Naive thymus-derived CD8-positive, alpha-beta T cell (primary cell): ENCODE measurements around the gene COL4A1. TPM values are rescaled to one million over a fixed set of nuclear protein-coding genes. Genes with fewer than 3 reads are reported as not detected.
A peak's percentile ranks its signal among the peaks of the same experiment; 100 is the strongest.
"Not testable (repeated sequence)": the region's sequence is repeated elsewhere in the genome, so short reads cannot be mapped to it uniquely, and the experiment has no call there.

ENCODE experiments used
- ATAC-seq, 2 donors: fragments of 150-1000 bp; cut with Tn5 transposase in 1 of 2; sonication (Bioruptor Pico), chemical (Tn5 transposase) in 1 of 2; 1 replicate in 1 of 2; 2 replicates in 1 of 2; pipeline ENCODE4 v1.10.0; 2021; ENCODE audit warnings: mild to moderate bottlenecking in 2 of 2, moderate library complexity in 2 of 2
- POLR2A ChIA-PET: fragments of 350-600 bp; sonication (Branson Sonifier 250); formaldehyde crosslinking; loops from one replicate; lab custom pipeline; 2021; ENCODE audit warnings: antibody characterized with exemption; lab: Charles Lee
- DNase-seq, 10 donors: peaks; one replicate each; pipeline versions ENCODE4 v3.0.0 to v3.0.0-alpha.2; 2020 to 2022
- H3K27ac Mint-ChIP-seq, 10 donors: one replicate each; pipeline ENCODE4 v1.8.0; 2020 to 2022; ENCODE audit warnings: mild to moderate bottlenecking in 10 of 10, mixed read lengths in 10 of 10, moderate library complexity in 4 of 10, inconsistent platforms in 1 of 10
- H3K27me3 Mint-ChIP-seq, 5 donors: one replicate each; pipeline ENCODE4 v1.8.0; 2021 to 2022; ENCODE audit warnings: mixed read lengths in 5 of 5
- H3K36me3 Mint-ChIP-seq, 3 donors: one replicate each; pipeline ENCODE4 v1.8.0; 2020 to 2022; ENCODE audit warnings: mixed read lengths in 3 of 3, mild to moderate bottlenecking in 2 of 3, inconsistent platforms in 1 of 3
- H3K4me1 Mint-ChIP-seq, 4 donors: one replicate each; pipeline ENCODE4 v1.8.0; 2021 to 2022; ENCODE audit warnings: mixed read lengths in 4 of 4
- H3K4me3 Mint-ChIP-seq, 10 donors: one replicate each; pipeline ENCODE4 v1.8.0; 2020 to 2022; ENCODE audit warnings: mild to moderate bottlenecking in 10 of 10, mixed read lengths in 10 of 10, moderate library complexity in 6 of 10, inconsistent platforms in 1 of 10
- H3K9me3 Mint-ChIP-seq, 9 donors: one replicate each; pipeline ENCODE4 v1.8.0; 2020 to 2022; ENCODE audit warnings: mixed read lengths in 9 of 9, mild to moderate bottlenecking in 3 of 9, inconsistent platforms in 1 of 9, moderate library complexity in 1 of 9
- polyA plus RNA-seq, 3 donors: library from polyadenylated mRNA; unstranded; fragments of 300-500 nt; fragmentation: Illumina TruSeq; gene quantifications; one replicate each; pipeline ENCODE4 v1.2.3, GENCODE V29; 2021
- total RNA-seq, 8 experiments: library from RNA in 2 of 8; stranded (reverse) in 2 of 8; gene quantifications; one replicate each; pipeline ENCODE4 v1.2.3 and lab custom pipeline; 2021 to 2026

The COL4A1 gene
- total and polyA plus RNA-seq, 5 experiments from 2014 or later = not detected

- peaks cover 0 to 1% (median 0%) of the 10 kb centered on the region in 4 donors for H3K4me1 Mint-ChIP-seq
- H3K9me3 Mint-ChIP-seq = peaks cover 0 to 2% (median 0%) of the 10 kb centered on the region in 9 donors
- peaks cover 26 to 63% (median 33%) of the 10 kb centered on the region in 5 donors for H3K27me3 Mint-ChIP-seq
- no peak for DNase-seq
- H3K27ac Mint-ChIP-seq = no peak overlapping the region
- no peaks in the 10 kb centered on the region for H3K36me3 Mint-ChIP-seq
- H3K4me3 Mint-ChIP-seq = no peak overlapping the region
- POLR2A ChIA-PET = no interaction called here
- ATAC-seq = no peak
Measured at GRCh38 chr13:110329258-110329657, 22.3 kb upstream of the COL4A1 start.

DNA sequence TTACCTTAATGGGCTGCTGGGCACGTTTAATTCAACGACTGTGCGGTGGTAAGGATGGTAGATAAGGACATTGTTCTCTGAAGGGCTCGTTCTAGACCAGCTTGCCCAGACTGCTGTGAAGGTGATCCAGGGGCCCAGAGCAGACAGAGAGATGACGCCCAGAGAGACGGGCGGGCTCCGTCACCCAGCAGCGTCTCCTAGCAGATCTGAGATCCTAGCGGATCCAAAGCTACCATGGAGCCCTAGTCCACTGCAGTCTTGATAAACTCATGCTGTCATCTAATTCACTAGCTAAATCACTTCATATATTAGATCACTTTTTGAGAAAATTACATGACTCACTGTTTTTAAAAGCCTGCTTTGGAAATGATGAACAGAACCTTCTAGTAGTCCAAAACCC, 21.6 kb upstream of the COL4A1 start:
- Mint-ChIP-seq H3K36me3 (no peaks in the 10 kb centered on the region), H3K9me3 (peaks cover 0 to 2% (median 0%) of the 10 kb centered on the region in 9 donors), H3K4me1 (peaks cover 0 to 1% (median 0%) of the 10 kb centered on the region in 4 donors), H3K27ac (no peak overlapping the region), H3K4me3 (no peak overlapping the region), H3K27me3 (peaks cover 26 to 67% (median 36%) of the 10 kb centered on the region in 5 donors)
- ATAC-seq (no peak), DNase-seq (no peak)
- POLR2A ChIA-PET = no interaction called here

- Mint-ChIP-seq H3K9me3 (peaks cover 0 to 2% (median 0%) of the 10 kb centered on the region in 9 donors), H3K36me3 (no peaks in the 10 kb centered on the region), H3K27me3 (peaks cover 28 to 72% (median 43%) of the 10 kb centered on the region in 5 donors), H3K27ac (peak overlapping the region in 1 of 10 donors; percentile 40), H3K4me1 (peaks cover 0 to 1% (median 0%) of the 10 kb centered on the region in 4 donors), H3K4me3 (no peak overlapping the region)
- DNase-seq = no peak
- no peak for ATAC-seq
- POLR2A ChIA-PET = no interaction called here
Measured at GRCh38 chr13:110327051-110327721, 20.2 kb upstream of the COL4A1 start.

- ATAC-seq = no peak
- peaks cover 0 to 1% (median 0%) of the 10 kb centered on the region in 4 donors for H3K4me1 Mint-ChIP-seq
- peaks cover 28 to 80% (median 50%) of the 10 kb centered on the region in 5 donors for H3K27me3 Mint-ChIP-seq
- no peaks in the 10 kb centered on the region for H3K36me3 Mint-ChIP-seq
- H3K9me3 Mint-ChIP-seq = peaks cover 0 to 2% (median 0%) of the 10 kb centered on the region in 9 donors
- POLR2A ChIA-PET = no interaction called here
- H3K27ac Mint-ChIP-seq = no peak overlapping the region
- no peak for DNase-seq
- H3K4me3 Mint-ChIP-seq = no peak overlapping the region
Measured at GRCh38 chr13:110326263-110326904, 19.4 kb upstream of the COL4A1 start.

- H3K27me3 Mint-ChIP-seq = peaks cover 34 to 76% (median 51%) of the 10 kb centered on the region in 5 donors
- H3K4me1 Mint-ChIP-seq = peaks cover 0 to 10% (median 5%) of the 10 kb centered on the region in 4 donors
- POLR2A ChIA-PET = no interaction called here
- ATAC-seq (no peak), DNase-seq (no peak)
- H3K4me3 Mint-ChIP-seq = no peak overlapping the region
- no peaks in the 10 kb centered on the region for H3K36me3 Mint-ChIP-seq
- H3K27ac Mint-ChIP-seq = no peak overlapping the region
- peaks cover 0 to 2% (median 0%) of the 10 kb centered on the region in 9 donors for H3K9me3 Mint-ChIP-seq
Measured at GRCh38 chr13:110324026-110324749, 17.2 kb upstream of the COL4A1 start.

- Mint-ChIP-seq H3K4me3 (no peak overlapping the region), H3K27me3 (peaks cover 37 to 83% (median 48%) of the 10 kb centered on the region in 5 donors), H3K27ac (no peak overlapping the region), H3K9me3 (peaks cover 0 to 2% (median 0%) of the 10 kb centered on the region in 9 donors), H3K36me3 (no peaks in the 10 kb centered on the region), H3K4me1 (peaks cover 0 to 10% (median 5%) of the 10 kb centered on the region in 4 donors)
- ATAC-seq = no peak
- POLR2A ChIA-PET = no interaction called here
- DNase-seq = no peak
Measured at GRCh38 chr13:110323172-110323891, 16.4 kb upstream of the COL4A1 start.

DNA sequence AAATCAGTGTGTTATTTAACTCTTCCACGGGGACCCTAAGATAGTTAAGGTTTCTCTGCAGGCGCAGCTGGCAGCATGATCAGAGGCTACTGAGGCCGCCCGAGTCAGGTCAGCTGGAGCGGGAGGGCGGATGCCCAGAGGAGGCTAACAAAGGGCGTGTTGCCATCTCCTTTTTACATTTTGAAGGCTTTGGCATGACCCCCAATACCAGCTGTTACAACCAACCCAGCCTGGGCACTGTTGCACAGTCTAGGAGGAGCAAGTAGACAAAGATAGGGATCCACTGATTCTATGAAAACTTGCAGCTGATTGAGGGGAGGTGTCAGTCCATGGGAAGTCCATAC, 15.8 kb upstream of the COL4A1 start:
- Mint-ChIP-seq H3K27me3 (peaks cover 37 to 87% (median 48%) of the 10 kb centered on the region in 5 donors), H3K4me1 (peaks cover 0 to 10% (median 5%) of the 10 kb centered on the region in 4 donors), H3K4me3 (no peak overlapping the region), H3K36me3 (no peaks in the 10 kb centered on the region), H3K27ac (no peak overlapping the region), H3K9me3 (peaks cover 0 to 2% (median 0%) of the 10 kb centered on the region in 9 donors)
- DNase-seq = no peak
- POLR2A ChIA-PET = no interaction called here
- no peak for ATAC-seq

DNA sequence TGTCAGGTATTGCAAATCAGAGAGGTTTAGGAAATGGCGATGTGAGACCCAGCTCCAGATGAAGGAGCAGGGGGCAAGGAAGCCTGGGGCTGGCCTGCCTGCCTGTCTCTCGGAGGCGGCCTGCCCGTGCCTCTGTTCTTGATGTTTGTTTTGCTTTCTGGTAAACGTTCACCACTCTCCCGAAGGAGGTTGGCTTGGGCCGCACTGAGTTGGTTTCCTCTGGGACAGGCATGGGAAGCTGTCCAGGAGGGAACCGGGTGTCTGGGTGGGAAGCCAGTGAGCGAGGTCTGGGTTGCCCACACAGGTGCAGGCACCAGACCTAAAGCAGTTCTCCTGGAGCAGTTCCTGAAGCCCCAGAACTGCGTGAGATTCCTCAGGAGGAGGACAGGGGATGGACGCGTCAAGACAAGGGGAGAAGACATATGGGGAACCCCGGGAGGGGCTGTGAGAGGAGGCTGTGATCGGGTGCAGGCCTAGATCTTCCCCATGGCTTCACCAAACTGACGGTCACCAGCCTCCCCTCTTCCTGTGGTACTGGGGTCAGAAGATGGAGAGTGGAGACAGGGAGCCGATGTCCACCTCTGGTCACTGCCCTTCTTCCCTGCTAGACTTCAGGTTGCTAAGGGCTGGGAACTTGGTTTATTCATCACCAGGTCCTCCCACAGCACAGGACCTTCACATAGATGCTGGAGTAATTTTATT, 15.3 kb upstream of the COL4A1 start:
- no peak overlapping the region for H3K4me3 Mint-ChIP-seq
- H3K27me3 Mint-ChIP-seq = peaks cover 35 to 88% (median 47%) of the 10 kb centered on the region in 5 donors
- peaks cover 0 to 2% (median 0%) of the 10 kb centered on the region in 9 donors for H3K9me3 Mint-ChIP-seq
- POLR2A ChIA-PET = no interaction called here
- ATAC-seq = no peak
- peaks cover 0 to 10% (median 5%) of the 10 kb centered on the region in 4 donors for H3K4me1 Mint-ChIP-seq
- H3K27ac Mint-ChIP-seq = no peak overlapping the region
- H3K36me3 Mint-ChIP-seq = no peaks in the 10 kb centered on the region
- no peak for DNase-seq

- H3K9me3 Mint-ChIP-seq, DNase-seq, POLR2A ChIA-PET, H3K36me3 Mint-ChIP-seq, H3K27ac Mint-ChIP-seq, H3K4me3 Mint-ChIP-seq, ATAC-seq: not testable (repeated sequence)
- H3K4me1 Mint-ChIP-seq = peaks cover 0 to 10% (median 4%) of the 10 kb centered on the region in 4 donors
- peaks cover 30 to 88% (median 46%) of the 10 kb centered on the region in 5 donors for H3K27me3 Mint-ChIP-seq
Measured at GRCh38 chr13:110321573-110321972, 14.6 kb upstream of the COL4A1 start.

GRCh38 chr13:110320645-110321044, 13.7 kb upstream of the COL4A1 start:
- Mint-ChIP-seq H3K4me1 (peaks cover 0 to 10% (median 4%) of the 10 kb centered on the region in 4 donors), H3K27me3 (peaks cover 30 to 85% (median 45%) of the 10 kb centered on the region in 5 donors), H3K4me3 (no peak overlapping the region), H3K27ac (no peak overlapping the region), H3K9me3 (peaks cover 0 to 2% (median 0%) of the 10 kb centered on the region in 9 donors), H3K36me3 (no peaks in the 10 kb centered on the region)
- POLR2A ChIA-PET = no interaction called here
- no peak for DNase-seq
- ATAC-seq = no peak

DNA sequence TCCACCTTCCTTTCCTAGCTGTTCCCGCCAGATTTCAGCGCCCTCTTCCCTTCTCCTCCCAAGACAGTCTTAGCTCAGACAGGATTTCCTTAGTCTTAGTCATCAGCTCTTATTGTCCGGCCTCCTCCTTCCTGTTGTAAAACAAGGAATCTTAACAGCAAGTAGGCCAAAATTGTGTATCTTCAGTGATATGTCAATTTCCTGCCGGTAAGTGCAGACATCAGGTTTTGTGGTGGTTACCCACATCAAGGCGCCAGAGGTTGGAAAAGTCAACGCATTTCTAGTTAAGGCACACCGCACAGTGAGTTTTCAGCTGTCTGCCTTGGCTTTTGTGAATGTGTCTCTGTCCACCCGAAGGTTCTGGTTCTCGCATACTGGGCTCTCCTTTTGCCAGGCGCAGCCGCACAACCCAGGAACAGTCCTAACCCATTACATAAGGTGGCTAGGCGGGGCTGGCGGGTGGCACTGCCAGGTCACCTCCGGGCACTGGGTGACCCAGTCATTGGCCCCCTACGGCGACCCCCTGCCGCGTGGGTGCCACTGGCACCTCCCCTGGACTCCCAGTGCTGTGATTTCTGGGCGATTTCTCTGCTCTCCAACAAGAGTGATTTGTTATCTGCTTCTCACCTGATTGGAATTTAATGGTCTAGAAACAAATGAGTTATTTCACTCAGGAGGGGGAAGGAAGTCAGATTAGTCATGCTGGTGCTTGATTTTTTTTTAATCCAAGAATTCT, 13.0 kb upstream of the COL4A1 start:
- POLR2A ChIA-PET = no interaction called here
- H3K9me3 Mint-ChIP-seq = peaks cover 0 to 2% (median 0%) of the 10 kb centered on the region in 9 donors
- H3K27ac Mint-ChIP-seq = no peak overlapping the region
- peaks cover 29 to 86% (median 41%) of the 10 kb centered on the region in 5 donors for H3K27me3 Mint-ChIP-seq
- H3K36me3 Mint-ChIP-seq = no peaks in the 10 kb centered on the region
- H3K4me3 Mint-ChIP-seq = no peak overlapping the region
- H3K4me1 Mint-ChIP-seq = peaks cover 0 to 10% (median 4%) of the 10 kb centered on the region in 4 donors
- no peak for ATAC-seq
- no peak for DNase-seq
